HepG2 (cell line): Measurements from ENCODE around the gene ITGB6. TPM values are rescaled to one million over a fixed set of nuclear protein-coding genes. Genes with fewer than 3 reads are reported as not detected.
A peak's percentile ranks its signal among the peaks of the same experiment; 100 is the strongest.

Experiments used
- ATRX ChIP-seq: sonication (generic); formaldehyde crosslinking; IDR thresholded peaks from 2 replicates; pipeline ENCODE4 v1.4.0; 2020; ENCODE audit warnings: missing genetic modification reagents, borderline replicate concordance
- BRCA1 ChIP-seq: sonication (generic); formaldehyde crosslinking; IDR thresholded peaks from 2 replicates; pipeline ENCODE4 v1.4.0; 2020; ENCODE audit warnings: missing genetic modification reagents
- DPF2 ChIP-seq: sonication (generic); formaldehyde crosslinking; IDR thresholded peaks from 2 replicates; pipeline ENCODE4 v1.4.0; 2020; ENCODE audit warnings: mild to moderate bottlenecking, low read depth, missing genetic modification reagents, borderline replicate concordance
- FOXA1 ChIP-seq, 2 experiments: fragments of 450-650 bp in 1 of 2; sonication (generic) in 1 of 2; formaldehyde crosslinking in 1 of 2; IDR thresholded peaks; 2 replicates each; pipeline versions ENCODE4 v1.4.0 to v1.6.1; 2016 to 2020; ENCODE audit warnings: missing genetic modification reagents in 1 of 2
- KAT7 ChIP-seq: IDR thresholded peaks from 2 replicates; pipeline ENCODE4 v1.6.1; 2018; ENCODE audit warnings: borderline replicate concordance, missing compliant biosample characterization
- LCORL ChIP-seq, 2 experiments: fragments of 450-650 bp in 1 of 2; sonication (generic) in 1 of 2; formaldehyde crosslinking in 1 of 2; IDR thresholded peaks; 2 replicates each; pipeline versions ENCODE4 v1.5.0 to v1.6.1; 2017 to 2020; ENCODE audit warnings: antibody characterized with exemption in 1 of 2, missing genetic modification reagents in 1 of 2
- NFE2 ChIP-seq: sonication (generic); formaldehyde crosslinking; IDR thresholded peaks from 2 replicates; pipeline ENCODE4 v1.4.0; 2020; ENCODE audit warnings: missing genetic modification reagents
- NR2F6 ChIP-seq, 2 experiments: IDR thresholded peaks; 2 replicates each; pipeline ENCODE4 v1.6.1; 2016; ENCODE audit warnings: antibody characterized with exemption in 1 of 2, mild to moderate bottlenecking in 1 of 2
- POGZ ChIP-seq: sonication (generic); formaldehyde crosslinking; IDR thresholded peaks from 2 replicates; pipeline ENCODE4 v1.4.0; 2020; ENCODE audit warnings: mild to moderate bottlenecking, missing genetic modification reagents
- SIN3B ChIP-seq: fragments of 150-350 bp; IDR thresholded peaks from 2 replicates; pipeline ENCODE4 v1.6.1; 2014; ENCODE audit warnings: low read length
- SRY ChIP-seq: sonication (generic); formaldehyde crosslinking; IDR thresholded peaks from 2 replicates; pipeline ENCODE4 v1.8.0; 2022; ENCODE audit warnings: mild to moderate bottlenecking, missing genetic modification reagents
- ZBTB20 ChIP-seq: sonication (generic); formaldehyde crosslinking; IDR thresholded peaks from 2 replicates; pipeline ENCODE4 v1.8.1; 2023; ENCODE audit warnings: missing genetic modification reagents, low read depth, mild to moderate bottlenecking, borderline replicate concordance
- ZFY ChIP-seq: sonication (generic); formaldehyde crosslinking; IDR thresholded peaks from 2 replicates; pipeline ENCODE4 v1.4.0; 2020; ENCODE audit warnings: missing genetic modification reagents
- ZNF230 ChIP-seq: sonication (generic); formaldehyde crosslinking; IDR thresholded peaks from 2 replicates; pipeline ENCODE4 v1.4.0; 2020; ENCODE audit warnings: mild to moderate bottlenecking, missing genetic modification reagents
- ZNF232 ChIP-seq: sonication (generic); formaldehyde crosslinking; IDR thresholded peaks from 2 replicates; pipeline ENCODE4 v1.4.0; 2020; ENCODE audit warnings: missing genetic modification reagents, borderline replicate concordance
- ZNF235 ChIP-seq: sonication (generic); formaldehyde crosslinking; IDR thresholded peaks from 2 replicates; pipeline ENCODE4 v1.8.1; 2023; ENCODE audit warnings: mild to moderate bottlenecking, missing genetic modification reagents, borderline replicate concordance
- ZNF343 ChIP-seq: sonication (generic); formaldehyde crosslinking; IDR thresholded peaks from 2 replicates; pipeline ENCODE4 v1.4.0; 2020; ENCODE audit warnings: mild to moderate bottlenecking, missing genetic modification reagents
- ZNF484 ChIP-seq: sonication (generic); formaldehyde crosslinking; IDR thresholded peaks from 2 replicates; pipeline ENCODE4 v1.5.1; 2020; ENCODE audit warnings: mild to moderate bottlenecking, low read depth, missing genetic modification reagents, borderline replicate concordance
- ZNF644 ChIP-seq: IDR thresholded peaks from 2 replicates; pipeline ENCODE4 v1.6.1; 2016; ENCODE audit warnings: low read depth
- ZNF766 ChIP-seq: sonication (generic); formaldehyde crosslinking; IDR thresholded peaks from 2 replicates; pipeline ENCODE4 v1.5.0; 2020; ENCODE audit warnings: missing genetic modification reagents, borderline replicate concordance
- polyA plus RNA-seq, 8 experiments: library from polyadenylated mRNA; depleted of rRNA in 3 of 8; stranded (reverse) in 7 of 8; unstranded in 1 of 8; fragments of >200 nt; fragmentation: Illumina TruSeq in 4 of 8; extraction: Trizol in 4 of 8; gene quantifications; 2 replicates each; pipeline versions ENCODE4 v1.2.1 to v1.2.3, GENCODE V29; 2011 to 2016; ENCODE audit warnings: low read depth in 4 of 8, missing spikeins in 1 of 8, mixed read lengths in 1 of 8; ENCODE audit not compliant: insufficient read depth in 1 of 8
- total RNA-seq, 5 experiments: library from RNA; depleted of rRNA; stranded (reverse); fragments of >200 nt; fragmentation: Illumina TruSeq; extraction: Trizol; gene quantifications; 2 replicates each; pipeline ENCODE4 v1.2.3, GENCODE V29; 2016; ENCODE audit warnings: low read depth in 1 of 5
- TF ChIP-seq, protein P1 (sequence below): sonication (generic); formaldehyde crosslinking; IDR thresholded peaks from 2 replicates; pipeline ENCODE4 v1.4.0; 2020; ENCODE audit warnings: low read depth, missing genetic modification reagents
- TF ChIP-seq, protein P2 (sequence below): sonication (generic); formaldehyde crosslinking; IDR thresholded peaks from 2 replicates; pipeline ENCODE4 v1.4.0; 2020; ENCODE audit warnings: missing genetic modification reagents
- TF ChIP-seq, protein P3 (sequence below): IDR thresholded peaks from 2 replicates; pipeline ENCODE4 v1.6.1; 2012; ENCODE audit warnings: inconsistent platforms
- TF ChIP-seq, protein P4 (sequence below): sonication (generic); formaldehyde crosslinking; conservative IDR thresholded peaks from 2 replicates; pipeline ENCODE4 v1.4.0; 2020; ENCODE audit warnings: missing genetic modification reagents

ITGB6 gene
- total and polyA plus RNA-seq, 2 of the 13 experiments (the other 11 are each of a cell fraction or from before 2014, with no cell fraction given), result not detected

DNA sequence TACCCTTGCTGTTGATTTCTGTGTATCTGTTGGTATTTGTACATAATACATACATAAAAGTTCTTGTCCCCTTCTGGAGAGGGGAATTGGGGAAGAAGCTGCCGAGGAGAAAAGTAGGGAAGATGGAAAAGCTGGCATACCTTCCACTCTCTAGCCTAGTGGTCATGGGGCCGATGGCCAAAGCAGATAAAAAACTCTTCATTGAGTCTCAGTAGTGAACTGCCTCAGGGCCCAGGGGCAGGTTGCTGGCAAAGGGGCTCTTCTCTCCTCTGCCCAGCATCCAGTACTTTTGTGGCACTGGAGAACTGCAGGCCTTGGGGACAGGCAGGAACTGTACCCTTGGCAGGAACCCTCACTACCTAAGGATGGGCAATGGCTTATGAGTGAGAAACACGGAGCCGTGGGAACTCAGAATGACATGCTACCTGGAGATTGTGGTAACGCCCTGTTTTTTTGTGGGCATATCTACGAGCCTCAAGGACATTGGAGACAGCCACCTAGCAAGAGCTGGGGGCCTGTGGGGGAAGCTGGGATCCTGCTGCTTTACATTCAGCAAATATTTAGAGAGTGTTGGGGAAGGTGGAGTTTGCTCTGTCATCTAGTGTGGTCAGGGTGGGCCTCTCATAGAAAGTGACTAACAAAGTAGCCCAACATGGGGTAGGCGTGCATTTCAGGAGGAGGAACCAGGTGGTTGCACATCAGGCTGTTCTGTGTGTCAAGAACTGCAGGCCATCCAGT, 22.6 kb upstream of the ITGB6 start (continued):
- TF ChIP-seq LCORL (IDR thresholded peaks at IDR 0.05), result no peak
- peak; percentile 71 for TF ChIP-seq LCORL (CRISPR knock-in tag; IDR thresholded peaks at IDR 0.05)
- TF ChIP-seq, protein P1, sequence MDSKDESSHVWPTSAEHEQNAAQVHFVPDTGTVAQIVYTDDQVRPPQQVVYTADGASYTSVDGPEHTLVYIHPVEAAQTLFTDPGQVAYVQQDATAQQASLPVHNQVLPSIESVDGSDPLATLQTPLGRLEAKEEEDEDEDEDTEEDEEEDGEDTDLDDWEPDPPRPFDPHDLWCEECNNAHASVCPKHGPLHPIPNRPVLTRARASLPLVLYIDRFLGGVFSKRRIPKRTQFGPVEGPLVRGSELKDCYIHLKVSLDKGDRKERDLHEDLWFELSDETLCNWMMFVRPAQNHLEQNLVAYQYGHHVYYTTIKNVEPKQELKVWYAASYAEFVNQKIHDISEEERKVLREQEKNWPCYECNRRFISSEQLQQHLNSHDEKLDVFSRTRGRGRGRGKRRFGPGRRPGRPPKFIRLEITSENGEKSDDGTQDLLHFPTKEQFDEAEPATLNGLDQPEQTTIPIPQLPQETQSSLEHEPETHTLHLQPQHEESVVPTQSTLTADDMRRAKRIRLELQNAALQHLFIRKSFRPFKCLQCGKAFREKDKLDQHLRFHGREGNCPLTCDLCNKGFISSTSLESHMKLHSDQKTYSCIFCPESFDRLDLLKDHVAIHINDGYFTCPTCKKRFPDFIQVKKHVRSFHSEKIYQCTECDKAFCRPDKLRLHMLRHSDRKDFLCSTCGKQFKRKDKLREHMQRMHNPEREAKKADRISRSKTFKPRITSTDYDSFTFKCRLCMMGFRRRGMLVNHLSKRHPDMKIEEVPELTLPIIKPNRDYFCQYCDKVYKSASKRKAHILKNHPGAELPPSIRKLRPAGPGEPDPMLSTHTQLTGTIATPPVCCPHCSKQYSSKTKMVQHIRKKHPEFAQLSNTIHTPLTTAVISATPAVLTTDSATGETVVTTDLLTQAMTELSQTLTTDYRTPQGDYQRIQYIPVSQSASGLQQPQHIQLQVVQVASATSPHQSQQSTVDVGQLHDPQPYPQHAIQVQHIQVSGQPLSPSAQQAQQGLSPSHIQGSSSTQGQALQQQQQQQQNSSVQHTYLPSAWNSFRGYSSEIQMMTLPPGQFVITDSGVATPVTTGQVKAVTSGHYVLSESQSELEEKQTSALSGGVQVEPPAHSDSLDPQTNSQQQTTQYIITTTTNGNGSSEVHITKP (CRISPR knock-in tag), result peak; percentile 49; the same call in 1 of the 2 replicates
- no peak for TF ChIP-seq ATRX (CRISPR knock-in tag)
- no peak for TF ChIP-seq ZNF766
- no peak for TF ChIP-seq ZNF230 (CRISPR knock-in tag)
- peak; percentile 50 for TF ChIP-seq POGZ (CRISPR knock-in tag)
- TF ChIP-seq SIN3B, result no peak
- TF ChIP-seq ZNF235 (CRISPR knock-in tag), result no peak
- TF ChIP-seq ZFY (CRISPR knock-in tag), result no peak; the same call in 1 of the 2 replicates
- TF ChIP-seq FOXA1 (IDR thresholded peaks at IDR 0.05), result no peak
- TF ChIP-seq FOXA1 (CRISPR knock-in tag; IDR thresholded peaks at IDR 0.05), result no peak
- TF ChIP-seq ZBTB20 (CRISPR knock-in tag), result peak; percentile 74
- TF ChIP-seq KAT7 (CRISPR knock-in tag), result no peak
- peak; percentile 53; the same call in 1 of the 2 replicates for TF ChIP-seq ZNF644 (CRISPR knock-in tag)
- TF ChIP-seq BRCA1 (CRISPR knock-in tag), result no peak
- TF ChIP-seq NR2F6 (IDR thresholded peaks at IDR 0.05), result no peak
- no peak for TF ChIP-seq NR2F6 (CRISPR knock-in tag; IDR thresholded peaks at IDR 0.05)
- TF ChIP-seq ZNF232 (CRISPR knock-in tag), result no peak
- TF ChIP-seq, protein P2, sequence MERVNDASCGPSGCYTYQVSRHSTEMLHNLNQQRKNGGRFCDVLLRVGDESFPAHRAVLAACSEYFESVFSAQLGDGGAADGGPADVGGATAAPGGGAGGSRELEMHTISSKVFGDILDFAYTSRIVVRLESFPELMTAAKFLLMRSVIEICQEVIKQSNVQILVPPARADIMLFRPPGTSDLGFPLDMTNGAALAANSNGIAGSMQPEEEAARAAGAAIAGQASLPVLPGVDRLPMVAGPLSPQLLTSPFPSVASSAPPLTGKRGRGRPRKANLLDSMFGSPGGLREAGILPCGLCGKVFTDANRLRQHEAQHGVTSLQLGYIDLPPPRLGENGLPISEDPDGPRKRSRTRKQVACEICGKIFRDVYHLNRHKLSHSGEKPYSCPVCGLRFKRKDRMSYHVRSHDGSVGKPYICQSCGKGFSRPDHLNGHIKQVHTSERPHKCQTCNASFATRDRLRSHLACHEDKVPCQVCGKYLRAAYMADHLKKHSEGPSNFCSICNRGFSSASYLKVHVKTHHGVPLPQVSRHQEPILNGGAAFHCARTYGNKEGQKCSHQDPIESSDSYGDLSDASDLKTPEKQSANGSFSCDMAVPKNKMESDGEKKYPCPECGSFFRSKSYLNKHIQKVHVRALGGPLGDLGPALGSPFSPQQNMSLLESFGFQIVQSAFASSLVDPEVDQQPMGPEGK (CRISPR knock-in tag), result peak; percentile 88
- TF ChIP-seq ZNF343 (CRISPR knock-in tag), result no peak
- TF ChIP-seq ZNF484 (CRISPR knock-in tag), result no peak
- TF ChIP-seq NFE2 (CRISPR knock-in tag), result peak; percentile 65; the same call in 1 of the 2 replicates
- TF ChIP-seq, protein P3, sequence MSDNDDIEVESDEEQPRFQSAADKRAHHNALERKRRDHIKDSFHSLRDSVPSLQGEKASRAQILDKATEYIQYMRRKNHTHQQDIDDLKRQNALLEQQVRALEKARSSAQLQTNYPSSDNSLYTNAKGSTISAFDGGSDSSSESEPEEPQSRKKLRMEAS, result no peak
- no peak for TF ChIP-seq SRY (CRISPR knock-in tag)
- TF ChIP-seq DPF2 (CRISPR knock-in tag), result no peak
- TF ChIP-seq, protein P4, sequence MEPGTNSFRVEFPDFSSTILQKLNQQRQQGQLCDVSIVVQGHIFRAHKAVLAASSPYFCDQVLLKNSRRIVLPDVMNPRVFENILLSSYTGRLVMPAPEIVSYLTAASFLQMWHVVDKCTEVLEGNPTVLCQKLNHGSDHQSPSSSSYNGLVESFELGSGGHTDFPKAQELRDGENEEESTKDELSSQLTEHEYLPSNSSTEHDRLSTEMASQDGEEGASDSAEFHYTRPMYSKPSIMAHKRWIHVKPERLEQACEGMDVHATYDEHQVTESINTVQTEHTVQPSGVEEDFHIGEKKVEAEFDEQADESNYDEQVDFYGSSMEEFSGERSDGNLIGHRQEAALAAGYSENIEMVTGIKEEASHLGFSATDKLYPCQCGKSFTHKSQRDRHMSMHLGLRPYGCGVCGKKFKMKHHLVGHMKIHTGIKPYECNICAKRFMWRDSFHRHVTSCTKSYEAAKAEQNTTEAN (CRISPR knock-in tag), result no peak
